ENCODE measurements around the gene CLINT1. TPM values are rescaled to one million over a fixed set of nuclear protein-coding genes. Genes with fewer than 3 reads are reported as not detected.

CLINT1 gene
- total RNA-seq, 1 donor from 2014 or later = 62.3 TPM

DNA sequence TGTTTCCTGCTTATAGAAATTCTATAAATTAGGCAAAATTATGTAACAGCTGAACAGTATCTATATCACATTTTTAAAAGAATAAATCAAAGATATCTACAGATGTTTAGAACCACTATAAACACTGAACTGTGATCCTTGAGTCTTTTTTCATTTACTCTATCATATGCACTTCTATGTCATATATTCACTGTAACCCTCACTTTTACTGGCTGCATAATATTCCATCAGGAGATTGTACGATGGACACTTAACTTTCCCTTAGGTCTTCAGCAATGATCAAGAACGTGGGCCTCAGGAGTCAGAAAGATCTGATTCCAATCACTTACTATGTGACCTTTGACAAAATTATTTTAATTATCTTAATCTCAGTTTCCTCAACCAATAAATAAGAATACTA, 41.0 kb downstream of the CLINT1 start:
- TF ChIP-seq, protein P1, sequence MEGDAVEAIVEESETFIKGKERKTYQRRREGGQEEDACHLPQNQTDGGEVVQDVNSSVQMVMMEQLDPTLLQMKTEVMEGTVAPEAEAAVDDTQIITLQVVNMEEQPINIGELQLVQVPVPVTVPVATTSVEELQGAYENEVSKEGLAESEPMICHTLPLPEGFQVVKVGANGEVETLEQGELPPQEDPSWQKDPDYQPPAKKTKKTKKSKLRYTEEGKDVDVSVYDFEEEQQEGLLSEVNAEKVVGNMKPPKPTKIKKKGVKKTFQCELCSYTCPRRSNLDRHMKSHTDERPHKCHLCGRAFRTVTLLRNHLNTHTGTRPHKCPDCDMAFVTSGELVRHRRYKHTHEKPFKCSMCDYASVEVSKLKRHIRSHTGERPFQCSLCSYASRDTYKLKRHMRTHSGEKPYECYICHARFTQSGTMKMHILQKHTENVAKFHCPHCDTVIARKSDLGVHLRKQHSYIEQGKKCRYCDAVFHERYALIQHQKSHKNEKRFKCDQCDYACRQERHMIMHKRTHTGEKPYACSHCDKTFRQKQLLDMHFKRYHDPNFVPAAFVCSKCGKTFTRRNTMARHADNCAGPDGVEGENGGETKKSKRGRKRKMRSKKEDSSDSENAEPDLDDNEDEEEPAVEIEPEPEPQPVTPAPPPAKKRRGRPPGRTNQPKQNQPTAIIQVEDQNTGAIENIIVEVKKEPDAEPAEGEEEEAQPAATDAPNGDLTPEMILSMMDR (IDR thresholded peaks at IDR 0.05) = no peak
- no peak for DNase-seq (ENCODE audit: extremely low spot score, unreplicated experiment)
- Mint-ChIP-seq H3K27me3 (ENCODE audit: unreplicated experiment) (no peaks in the 10 kb centered on the region), H3K4me3 (ENCODE audit: unreplicated experiment) (no peak overlapping the region), H3K36me3 (ENCODE audit: unreplicated experiment) (peaks cover 8% of the 10 kb centered on the region), H3K9me3 (ENCODE audit: unreplicated experiment) (no peaks in the 10 kb centered on the region), H3K4me1 (ENCODE audit: unreplicated experiment) (peaks cover 42% of the 10 kb centered on the region), H3K27ac (ENCODE audit: unreplicated experiment) (no peak overlapping the region)

DNA sequence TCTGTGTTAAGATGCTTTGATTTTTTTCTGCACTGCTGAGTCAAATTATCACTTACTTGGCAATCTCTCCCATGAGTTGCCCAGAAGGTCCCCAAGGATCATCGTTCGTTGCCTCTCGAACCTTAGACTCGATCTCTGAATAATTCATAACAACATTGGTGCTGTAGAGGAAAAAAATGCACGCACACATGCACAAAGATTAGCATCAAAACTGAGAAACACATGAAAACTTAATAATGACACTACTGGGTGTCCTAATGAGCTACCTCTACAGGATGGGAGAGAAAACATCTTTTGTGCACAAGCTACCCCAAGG, 41.6 kb downstream of the CLINT1 start:
- Mint-ChIP-seq H3K27me3 (ENCODE audit: unreplicated experiment) (no peaks in the 10 kb centered on the region), H3K27ac (ENCODE audit: unreplicated experiment) (no peak overlapping the region), H3K36me3 (ENCODE audit: unreplicated experiment) (peaks cover 12% of the 10 kb centered on the region), H3K4me3 (ENCODE audit: unreplicated experiment) (no peak overlapping the region), H3K4me1 (ENCODE audit: unreplicated experiment) (peaks cover 36% of the 10 kb centered on the region), H3K9me3 (ENCODE audit: unreplicated experiment) (no peaks in the 10 kb centered on the region)
- DNase-seq (ENCODE audit: extremely low spot score, unreplicated experiment) = no peak
- TF ChIP-seq, protein P1 (IDR thresholded peaks at IDR 0.05) = no peak

DNA sequence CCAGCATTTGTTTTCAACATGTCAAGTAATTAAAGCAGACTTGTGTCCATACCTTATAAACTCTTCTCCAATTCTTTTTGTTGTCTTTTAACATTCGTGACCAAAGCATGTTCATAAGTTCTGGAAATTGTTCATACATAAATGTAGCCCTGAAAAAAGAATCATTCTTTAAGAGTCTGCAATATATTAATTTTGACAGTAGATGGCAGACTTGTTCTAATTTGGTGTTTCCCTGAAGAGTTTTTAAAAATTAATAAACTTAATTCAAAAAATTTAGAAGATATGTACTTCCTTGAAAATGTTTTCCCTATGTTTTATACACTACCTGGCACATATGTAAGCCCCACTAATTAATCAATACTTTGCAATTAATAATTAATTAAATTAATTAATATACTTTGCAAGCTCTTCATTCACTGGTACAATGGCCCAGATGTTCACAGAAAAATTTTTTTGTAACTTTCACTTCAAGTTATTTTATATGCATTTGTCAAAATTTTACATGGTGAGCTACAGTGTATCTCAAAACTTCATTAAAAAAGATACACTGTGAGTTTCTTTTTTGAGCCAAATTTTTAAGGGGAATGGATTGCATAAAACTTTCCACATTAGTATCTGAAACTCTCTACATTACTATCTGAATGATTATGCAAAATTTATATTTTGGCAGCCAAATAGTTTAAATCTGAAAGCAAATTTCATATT, 42.1 kb downstream of the CLINT1 start:
- Mint-ChIP-seq H3K36me3 (ENCODE audit: unreplicated experiment) (peaks cover 15% of the 10 kb centered on the region), H3K27me3 (ENCODE audit: unreplicated experiment) (no peaks in the 10 kb centered on the region), H3K4me3 (ENCODE audit: unreplicated experiment) (no peak overlapping the region), H3K27ac (ENCODE audit: unreplicated experiment) (no peak overlapping the region), H3K4me1 (ENCODE audit: unreplicated experiment) (peaks cover 31% of the 10 kb centered on the region), H3K9me3 (ENCODE audit: unreplicated experiment) (no peaks in the 10 kb centered on the region)
- TF ChIP-seq, protein P1 (IDR thresholded peaks at IDR 0.05) = peak; percentile 74
- DNase-seq (ENCODE audit: extremely low spot score, unreplicated experiment) = no peak

DNA sequence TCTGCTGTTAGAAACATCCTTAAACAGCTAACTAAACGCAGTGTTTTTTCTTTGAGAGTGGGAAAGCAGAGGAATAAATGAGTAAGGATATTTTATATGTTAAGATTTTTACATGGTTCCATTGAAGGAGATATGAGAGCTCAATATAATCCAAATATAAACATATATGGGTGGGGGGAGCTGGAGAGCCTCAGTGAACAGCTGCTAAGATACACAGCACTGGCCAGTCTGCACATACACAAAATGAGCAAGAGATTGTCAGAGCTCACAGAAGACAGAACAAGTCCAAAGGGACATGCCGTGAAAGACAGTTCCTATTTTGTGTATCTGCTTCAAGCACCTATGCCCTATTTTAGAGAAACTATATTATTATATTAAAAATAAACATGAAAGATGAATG, 46.9 kb downstream of the CLINT1 start:
- no peaks in the 10 kb centered on the region for H3K9me3 Mint-ChIP-seq (ENCODE audit: unreplicated experiment)
- peaks cover 4% of the 10 kb centered on the region for H3K4me1 Mint-ChIP-seq (ENCODE audit: unreplicated experiment)
- no peak overlapping the region for H3K4me3 Mint-ChIP-seq (ENCODE audit: unreplicated experiment)
- H3K36me3 Mint-ChIP-seq (ENCODE audit: unreplicated experiment) = peaks cover 34% of the 10 kb centered on the region
- TF ChIP-seq, protein P1 (IDR thresholded peaks at IDR 0.05) = no peak
- DNase-seq (ENCODE audit: extremely low spot score, unreplicated experiment) = no peak
- no peak overlapping the region for H3K27ac Mint-ChIP-seq (ENCODE audit: unreplicated experiment)
- H3K27me3 Mint-ChIP-seq (ENCODE audit: unreplicated experiment) = no peaks in the 10 kb centered on the region

DNA sequence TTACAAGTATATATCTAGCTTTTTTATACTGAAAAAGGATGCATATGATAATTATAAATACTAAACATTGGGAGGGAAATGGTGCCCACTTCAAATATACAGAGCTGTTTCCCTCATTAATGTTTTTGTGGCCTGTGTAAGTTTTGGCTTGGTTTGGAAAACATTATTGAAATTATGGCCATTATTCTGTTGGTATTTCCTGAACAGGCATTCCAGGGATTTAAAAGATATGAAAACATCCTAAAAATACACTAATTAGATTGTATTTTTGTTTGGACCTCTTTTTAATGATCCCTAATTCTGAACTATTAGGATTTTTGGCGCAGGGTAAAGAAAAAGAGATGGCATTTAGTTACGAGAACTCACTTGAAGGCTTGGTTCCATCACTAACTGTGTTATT, 50.9 kb downstream of the CLINT1 start:
- DNase-seq (ENCODE audit: extremely low spot score, unreplicated experiment) = no peak
- TF ChIP-seq, protein P1 (IDR thresholded peaks at IDR 0.05) = no peak
- Mint-ChIP-seq H3K27ac (ENCODE audit: unreplicated experiment) (no peak overlapping the region), H3K4me1 (ENCODE audit: unreplicated experiment) (peaks cover 4% of the 10 kb centered on the region), H3K9me3 (ENCODE audit: unreplicated experiment) (no peaks in the 10 kb centered on the region), H3K36me3 (ENCODE audit: unreplicated experiment) (peaks cover 44% of the 10 kb centered on the region), H3K4me3 (ENCODE audit: unreplicated experiment) (no peak overlapping the region), H3K27me3 (ENCODE audit: unreplicated experiment) (no peaks in the 10 kb centered on the region)
